KOPT-K1 (cell line): ENCODE data around the gene ZFYVE26.

ENCODE experiments used
- H3K27ac ChIP-seq: fragments of 200-600 bp; sonication (generic); 2 replicates; pipeline ENCODE4 v1.5.1; 2016; ENCODE audit warnings: antibody characterized with exemption, mild to moderate bottlenecking, low read depth, low read length; ENCODE audit not compliant: poor library complexity, severe bottlenecking
- H3K36me3 ChIP-seq: fragments of 200-600 bp; sonication (generic); 2 replicates; pipeline ENCODE4 v1.5.1; 2017; ENCODE audit warnings: antibody characterized with exemption, mild to moderate bottlenecking, low read length, moderate library complexity; ENCODE audit not compliant: insufficient read depth
- H3K9me3 ChIP-seq: fragments of 200-600 bp; sonication (generic); 2 replicates; pipeline ENCODE4 v1.5.1; 2017; ENCODE audit warnings: antibody characterized with exemption, low read length, mild to moderate bottlenecking; ENCODE audit not compliant: insufficient read depth, poor library complexity, severe bottlenecking

The ZFYVE26 gene

DNA sequence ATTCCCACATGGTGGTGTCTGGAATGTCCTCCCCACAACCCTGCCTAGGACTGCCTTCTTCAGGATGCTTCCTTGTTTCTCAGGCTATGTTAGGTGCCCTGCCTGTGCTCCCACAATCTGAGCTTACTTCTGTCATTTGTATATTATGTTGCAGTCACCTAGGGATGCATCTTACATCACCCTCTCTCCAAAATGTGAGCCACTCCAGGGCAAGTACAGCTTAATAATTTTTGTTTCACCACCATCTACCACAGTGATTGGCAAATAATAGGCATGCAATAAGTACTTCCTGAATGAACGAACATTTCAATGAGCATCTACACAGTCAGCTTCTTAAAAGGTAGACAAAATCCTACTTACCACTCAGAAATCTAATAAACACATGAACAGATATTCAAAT is 37.6 kb downstream of the ZFYVE26 start:
- Histone ChIP-seq H3K36me3 (peaks cover 98% of the 10 kb centered on the region), H3K27ac (no peak overlapping the region), H3K9me3 (no peaks in the 10 kb centered on the region)

DNA sequence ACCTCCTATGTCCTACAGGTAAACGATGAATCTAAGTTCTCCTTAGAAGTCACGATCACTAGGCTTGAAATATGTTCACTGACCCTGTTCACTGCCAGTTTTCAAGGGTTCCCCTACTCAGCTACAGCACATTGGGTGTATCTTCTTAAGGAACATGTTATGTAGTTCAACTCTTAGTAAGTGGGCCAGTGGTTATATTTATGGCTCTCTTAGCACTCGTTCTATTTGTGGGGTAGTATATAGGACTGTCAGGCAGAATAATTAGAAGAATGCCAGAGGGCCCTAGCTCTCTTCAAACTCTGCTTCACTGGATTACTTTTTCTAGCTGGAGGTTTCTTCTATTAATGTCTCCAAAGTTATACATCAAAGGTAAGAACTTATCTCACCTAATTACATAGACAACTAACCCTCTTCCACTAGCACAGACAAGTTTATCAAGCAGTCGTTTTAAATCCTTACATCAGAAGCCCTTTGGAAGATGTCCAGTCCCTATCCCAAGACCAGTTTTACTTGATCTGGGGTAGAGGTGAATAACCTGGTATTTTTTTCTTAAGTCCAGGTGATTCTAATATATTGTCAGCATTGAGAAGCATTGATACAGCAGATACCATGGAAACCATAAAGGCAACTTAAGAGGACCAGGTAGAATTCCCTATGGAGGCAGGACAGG is 39.6 kb downstream of the ZFYVE26 start:
- Histone ChIP-seq H3K36me3 (peaks cover 98% of the 10 kb centered on the region), H3K27ac (no peak overlapping the region), H3K9me3 (no peaks in the 10 kb centered on the region)

DNA sequence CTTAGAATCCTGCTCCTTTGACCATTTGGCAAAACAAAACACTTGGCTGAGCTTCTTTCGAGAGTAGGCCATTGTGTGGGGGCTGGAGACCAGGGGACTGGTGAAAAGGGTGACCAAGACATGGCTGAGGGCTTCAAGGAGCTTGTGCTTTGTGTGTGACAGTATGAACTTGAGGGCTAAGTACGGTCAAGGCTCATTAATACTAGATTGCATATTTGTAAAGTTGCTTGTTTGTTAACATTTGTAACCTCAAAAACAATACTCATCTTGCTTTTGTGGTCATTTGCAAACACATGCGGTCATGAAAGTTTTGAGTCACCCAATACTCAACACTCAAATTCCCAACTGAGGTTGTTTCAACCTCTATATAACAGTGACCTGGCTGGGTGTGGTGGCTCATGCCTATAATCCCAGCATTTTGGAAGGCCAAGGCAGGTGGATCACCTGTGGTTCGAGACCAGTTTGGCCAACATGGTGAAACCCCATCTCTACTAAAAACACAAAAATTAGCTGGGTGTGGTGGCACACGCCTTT is 42.5 kb downstream of the ZFYVE26 start:
- peaks cover 94% of the 10 kb centered on the region for H3K36me3 ChIP-seq
- H3K9me3 ChIP-seq = no peaks in the 10 kb centered on the region
- no peak overlapping the region for H3K27ac ChIP-seq

DNA sequence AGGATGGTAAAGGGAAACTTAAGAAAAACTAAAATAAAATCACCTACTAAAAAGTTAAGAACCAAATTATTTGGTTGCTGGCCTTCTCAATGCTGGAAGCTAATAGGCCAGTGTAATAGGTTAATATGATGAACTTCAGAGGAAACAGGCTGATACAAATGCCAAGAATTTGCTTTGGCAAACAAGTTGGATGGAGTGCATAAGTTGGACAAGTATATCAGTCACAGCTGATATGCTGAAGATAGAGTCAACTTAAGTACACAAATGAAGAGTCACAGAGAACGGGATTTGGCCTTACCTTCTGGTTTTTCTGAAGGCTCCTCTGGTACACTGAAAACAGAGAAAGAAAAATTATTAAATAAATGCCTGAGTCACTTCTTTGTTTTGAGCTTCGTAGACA is 48.2 kb downstream of the ZFYVE26 start:
- Histone ChIP-seq H3K27ac (no peak overlapping the region), H3K36me3 (peaks cover 94% of the 10 kb centered on the region), H3K9me3 (no peaks in the 10 kb centered on the region)

DNA sequence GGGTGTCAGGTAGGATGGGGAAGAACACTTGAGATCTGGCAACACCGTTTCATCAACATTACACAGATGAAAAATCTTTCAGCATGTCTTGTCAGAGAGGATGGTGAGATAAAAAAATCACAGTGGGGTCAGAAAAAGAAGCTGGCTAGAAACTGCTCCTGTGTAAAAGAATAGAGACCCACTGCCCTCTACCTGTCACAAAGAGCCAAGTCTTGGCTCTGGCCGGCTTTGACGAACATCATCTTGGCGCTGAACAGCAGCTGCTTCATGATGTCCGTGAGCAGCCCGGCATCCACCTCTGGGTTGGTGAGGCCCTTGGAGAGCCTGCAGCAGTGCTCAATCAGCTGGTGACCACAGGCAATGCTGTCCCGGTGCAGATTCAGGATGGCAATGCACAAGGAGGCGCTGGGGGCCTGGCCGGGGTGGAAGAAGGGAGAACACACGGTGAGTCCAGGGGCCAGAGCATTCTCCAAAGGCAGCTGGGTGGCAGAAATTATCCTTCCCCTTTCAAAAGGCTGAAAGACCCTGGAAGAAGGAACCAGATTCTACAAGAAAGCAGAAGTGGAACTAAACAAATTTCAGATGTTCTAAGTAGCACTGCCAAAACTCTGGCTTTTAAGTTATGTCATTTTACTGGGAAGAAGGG is 50.2 kb downstream of the ZFYVE26 start:
- Histone ChIP-seq H3K27ac (no peak overlapping the region), H3K36me3 (peaks cover 90% of the 10 kb centered on the region), H3K9me3 (no peaks in the 10 kb centered on the region)

DNA sequence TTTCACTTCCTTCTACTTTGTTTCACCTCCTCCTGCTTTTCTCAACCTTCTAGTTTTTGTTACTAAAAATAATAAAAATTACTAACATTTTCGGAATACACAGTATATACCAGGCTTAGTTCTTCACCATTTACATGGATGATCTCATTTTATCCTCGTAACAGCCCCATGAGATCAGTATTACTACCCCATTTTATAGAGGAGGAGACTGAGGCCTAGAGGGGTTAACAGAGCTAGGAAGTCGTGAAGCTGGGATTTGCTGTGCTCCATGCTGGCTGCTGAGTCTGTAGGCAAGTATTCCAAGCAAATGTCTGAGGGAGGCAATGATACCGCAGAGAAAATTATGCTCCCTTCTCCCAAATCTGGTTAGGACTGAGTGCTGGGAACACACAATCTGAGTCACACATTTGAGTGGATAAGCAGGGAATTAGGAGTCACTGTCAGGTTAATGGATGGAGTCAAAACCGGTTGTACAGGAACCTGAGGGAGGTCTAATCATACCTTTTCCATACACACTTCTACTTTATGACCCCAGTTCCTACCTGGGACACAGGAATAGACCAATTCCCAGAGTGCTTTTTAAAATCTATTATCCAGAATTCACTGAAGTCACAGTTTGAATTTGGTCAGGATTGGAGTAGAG is 51.1 kb downstream of the ZFYVE26 start:
- no peaks in the 10 kb centered on the region for H3K9me3 ChIP-seq
- peaks cover 94% of the 10 kb centered on the region for H3K36me3 ChIP-seq
- no peak overlapping the region for H3K27ac ChIP-seq

DNA sequence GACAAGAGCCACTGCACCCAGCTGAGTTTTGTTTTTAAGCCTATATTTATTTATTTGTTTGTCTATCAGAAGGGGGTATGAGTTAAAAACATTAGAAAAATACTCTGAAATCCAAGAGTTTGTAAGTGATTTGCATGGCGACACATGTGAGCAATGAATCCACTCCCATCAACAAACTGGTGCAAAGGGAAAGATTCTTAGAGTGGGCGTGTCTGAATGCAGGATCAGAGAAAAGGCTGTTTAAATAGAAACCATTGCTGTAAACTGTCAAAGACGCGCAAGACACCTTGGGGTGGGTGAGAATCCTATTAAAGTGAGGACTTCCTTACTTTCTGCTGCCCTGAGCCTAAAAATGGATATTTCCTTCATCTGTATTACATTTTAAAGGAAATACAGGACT is 51.9 kb downstream of the ZFYVE26 start:
- Histone ChIP-seq H3K9me3 (no peaks in the 10 kb centered on the region), H3K27ac (no peak overlapping the region), H3K36me3 (peaks cover 96% of the 10 kb centered on the region)

DNA sequence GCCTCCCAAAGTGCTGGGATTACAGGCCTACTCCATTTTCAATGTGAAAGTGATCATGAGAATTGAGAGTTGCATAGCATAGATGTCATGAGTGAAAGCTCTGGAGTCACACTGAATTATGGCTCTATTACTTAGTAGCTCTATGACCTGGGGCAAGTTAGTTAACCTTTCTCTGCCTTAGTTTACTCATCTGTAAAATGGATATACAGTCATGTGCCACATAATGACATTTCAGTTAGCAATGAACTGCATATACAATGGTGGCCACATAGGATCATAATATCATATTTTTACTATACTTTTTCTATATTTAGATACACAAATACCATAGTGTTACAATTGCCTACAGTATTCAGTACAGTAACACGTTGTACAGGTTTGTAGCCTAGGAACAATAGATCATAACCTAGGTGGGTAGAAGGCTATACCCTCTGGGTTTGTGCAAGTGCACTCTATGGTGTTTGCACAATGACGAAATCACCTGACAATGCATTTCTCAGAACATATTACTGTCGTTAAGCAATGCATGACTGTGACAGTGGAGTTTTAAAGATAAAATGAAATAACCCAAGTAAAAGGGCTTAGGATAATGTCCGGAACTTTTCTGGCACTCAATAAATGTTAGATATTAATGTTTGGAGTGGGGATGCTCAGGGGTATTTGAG is 53.1 kb downstream of the ZFYVE26 start:
- Histone ChIP-seq H3K27ac (no peak overlapping the region), H3K36me3 (peaks cover 84% of the 10 kb centered on the region), H3K9me3 (no peaks in the 10 kb centered on the region)

DNA sequence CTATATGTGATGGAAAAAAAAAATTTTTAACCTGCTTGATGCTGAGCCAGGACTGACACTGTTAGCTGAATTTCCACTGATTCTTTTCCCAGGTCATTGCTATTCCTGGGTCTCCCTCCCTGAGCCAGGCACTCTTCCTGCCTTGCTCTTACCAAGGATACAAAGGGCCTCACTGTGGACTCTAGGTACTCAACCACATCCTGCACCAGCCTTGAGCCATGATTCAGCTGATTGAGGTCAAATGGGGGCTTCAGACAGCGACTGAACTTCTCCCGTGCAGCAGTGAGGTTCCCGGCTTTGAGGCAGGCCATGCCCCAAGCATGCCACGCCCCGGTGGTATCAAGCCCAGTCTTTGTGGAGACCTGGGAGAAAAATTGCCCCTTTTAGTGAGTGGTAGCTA is 54.3 kb downstream of the ZFYVE26 start:
- no peak overlapping the region for H3K27ac ChIP-seq
- H3K9me3 ChIP-seq = no peaks in the 10 kb centered on the region
- H3K36me3 ChIP-seq = peaks cover 72% of the 10 kb centered on the region

DNA sequence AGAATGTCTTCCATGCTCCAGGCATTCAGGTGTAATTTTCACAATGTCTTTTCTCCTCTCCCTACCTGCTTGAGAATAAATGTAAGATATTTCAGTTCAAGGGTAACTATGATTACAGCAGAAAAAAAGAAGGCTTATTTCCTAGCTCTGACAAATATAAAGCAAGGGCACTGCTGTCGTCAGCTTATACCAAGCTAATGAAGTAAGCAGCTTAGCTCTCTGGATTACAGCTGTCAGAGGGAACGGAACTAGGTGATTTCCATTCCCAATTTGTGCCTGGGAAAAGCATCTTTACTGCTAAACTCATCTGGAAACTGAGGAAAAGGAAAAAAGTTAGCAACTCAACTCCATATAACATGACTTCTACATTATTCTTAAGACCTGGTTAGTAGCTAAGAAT is 56.5 kb downstream of the ZFYVE26 start:
- H3K27ac ChIP-seq = no peak overlapping the region
- H3K36me3 ChIP-seq = peaks cover 59% of the 10 kb centered on the region
- H3K9me3 ChIP-seq = no peaks in the 10 kb centered on the region

DNA sequence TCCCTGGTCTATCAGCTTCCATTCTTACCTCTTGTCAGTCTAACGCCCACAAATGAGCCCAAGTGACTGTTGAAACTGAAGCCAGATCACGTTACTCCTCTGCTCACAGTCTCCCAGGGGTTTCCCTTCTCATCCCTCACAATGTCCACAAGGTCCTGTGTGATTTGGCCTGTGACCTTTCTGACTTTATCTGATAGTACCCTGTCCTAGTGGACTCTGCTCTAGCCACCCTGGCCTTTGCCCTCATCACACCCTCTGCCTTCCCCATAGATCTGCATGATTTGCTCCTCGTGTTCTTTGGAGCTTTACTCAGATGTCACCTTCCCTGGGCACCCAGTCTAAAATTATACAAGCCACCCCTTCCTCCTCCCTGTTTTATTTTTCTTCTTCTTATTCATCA is 59.2 kb downstream of the ZFYVE26 start:
- Histone ChIP-seq H3K27ac (no peak overlapping the region), H3K36me3 (peaks cover 60% of the 10 kb centered on the region), H3K9me3 (no peaks in the 10 kb centered on the region)

DNA sequence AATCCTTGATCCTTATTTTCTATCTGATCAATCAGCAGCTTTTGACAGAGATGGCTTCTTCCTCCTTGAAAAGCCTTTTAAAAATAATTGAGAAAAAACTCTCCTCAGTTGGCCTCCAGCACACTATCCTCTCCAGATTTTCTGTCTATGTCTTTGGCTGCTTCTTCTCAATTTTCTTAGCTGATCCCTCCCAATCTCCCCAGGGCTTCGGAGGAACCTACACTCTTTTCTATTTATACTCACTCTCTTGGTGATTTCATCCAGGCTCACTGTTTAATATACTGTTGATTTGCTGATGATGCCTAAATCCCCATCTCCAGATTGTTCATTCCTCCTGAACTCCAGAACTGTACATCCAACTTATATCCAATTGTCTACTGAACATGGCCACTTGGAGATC is 59.9 kb downstream of the ZFYVE26 start:
- H3K36me3 ChIP-seq = peaks cover 63% of the 10 kb centered on the region
- H3K9me3 ChIP-seq = no peaks in the 10 kb centered on the region
- no peak overlapping the region for H3K27ac ChIP-seq

DNA sequence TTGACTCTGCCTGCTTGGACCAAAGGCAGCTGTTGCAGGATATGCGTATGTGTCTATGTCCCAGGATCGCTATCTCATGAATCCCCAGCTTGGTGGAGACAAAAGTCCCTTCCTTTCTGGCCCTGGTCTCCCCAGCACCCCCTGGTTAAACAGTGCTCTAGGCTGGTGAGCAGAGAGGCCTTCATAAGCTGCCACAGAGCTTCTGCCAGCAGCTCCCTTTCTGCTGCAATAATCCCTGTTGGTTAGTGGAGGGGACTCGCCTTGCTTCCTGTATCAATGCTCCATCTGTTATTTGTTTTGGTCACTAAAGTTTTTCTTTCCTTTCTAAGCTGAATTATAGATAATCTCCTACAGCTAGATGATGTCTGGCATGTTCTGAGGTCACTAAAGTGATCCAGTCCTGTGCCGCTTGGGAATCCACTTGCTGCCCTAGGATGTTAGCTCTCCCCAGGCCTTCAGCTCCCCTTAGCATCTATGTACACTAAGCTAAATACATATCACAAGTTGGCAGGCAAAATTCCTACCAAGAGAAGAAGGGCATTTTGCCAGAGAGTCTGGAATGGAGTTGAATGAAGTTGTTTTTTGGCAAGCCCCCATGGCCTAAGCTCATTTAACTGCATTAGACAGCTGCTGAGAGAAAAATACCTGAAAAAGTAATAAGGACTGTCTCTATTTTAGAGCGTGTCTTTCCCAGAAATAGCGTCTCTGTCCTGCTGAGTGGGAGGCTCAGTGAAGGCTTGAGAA is 66.9 kb downstream of the ZFYVE26 start:
- peaks cover 70% of the 10 kb centered on the region for H3K36me3 ChIP-seq
- no peaks in the 10 kb centered on the region for H3K9me3 ChIP-seq
- no peak overlapping the region for H3K27ac ChIP-seq

DNA sequence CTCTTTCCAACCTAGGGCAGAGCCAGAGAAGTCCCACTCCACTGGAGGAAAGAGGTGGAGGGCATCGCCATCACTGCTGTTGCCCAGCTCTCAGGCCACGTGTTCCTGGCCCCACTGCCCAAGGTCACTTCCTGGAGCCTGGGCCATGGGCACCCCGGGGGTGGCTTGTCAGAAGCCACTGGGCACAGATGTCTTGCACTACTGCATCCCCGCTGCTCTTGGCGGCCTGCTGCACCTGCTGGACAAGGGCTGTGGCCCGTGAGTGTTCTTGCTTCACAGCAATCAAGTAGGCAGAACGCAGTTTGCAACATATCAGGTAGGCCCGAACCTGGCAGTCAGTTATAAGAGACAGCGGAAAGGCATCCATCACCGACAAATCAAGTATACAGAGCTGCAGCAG is 68.1 kb downstream of the ZFYVE26 start:
- no peak overlapping the region for H3K27ac ChIP-seq
- H3K9me3 ChIP-seq = no peaks in the 10 kb centered on the region
- H3K36me3 ChIP-seq = peaks cover 58% of the 10 kb centered on the region

DNA sequence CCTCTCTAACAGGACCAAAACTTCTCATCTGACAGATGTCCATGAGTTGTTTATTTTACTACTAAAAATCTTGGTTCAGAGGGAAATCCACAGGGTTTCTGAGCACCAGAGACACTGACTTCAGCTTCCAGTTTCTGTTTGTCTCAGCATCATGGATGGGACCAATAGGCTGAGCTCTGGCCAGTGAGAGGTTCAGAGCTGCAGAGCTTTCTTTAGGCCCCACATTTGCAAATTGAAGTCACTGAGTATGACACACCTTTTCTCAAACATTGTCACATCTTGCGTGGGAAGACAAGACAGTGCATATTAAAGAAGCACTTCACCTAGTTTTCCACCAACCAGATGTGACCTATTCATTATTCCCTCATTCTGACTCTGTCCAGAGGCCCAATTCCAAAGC is 69.5 kb downstream of the ZFYVE26 start:
- no peak overlapping the region for H3K27ac ChIP-seq
- H3K36me3 ChIP-seq = peaks cover 44% of the 10 kb centered on the region
- no peaks in the 10 kb centered on the region for H3K9me3 ChIP-seq
